CD8-positive, alpha-beta memory T cell (primary cell): ENCODE results near the gene GARIN1A. TPM values are rescaled to one million over a fixed set of nuclear protein-coding genes. Genes with fewer than 3 reads are reported as not detected.
"Not testable (repeated sequence)": the region's sequence is repeated elsewhere in the genome, so short reads cannot be mapped to it uniquely, and the experiment has no call there.

Experiments used
- CTCF ChIA-PET: fragments of 350-600 bp; sonication (Branson Sonifier 250); formaldehyde crosslinking; loops from one replicate; lab custom pipeline; 2021; ENCODE audit warnings: antibody characterized with exemption; lab: Charles Lee
- POLR2A ChIA-PET: fragments of 350-600 bp; sonication (Branson Sonifier 250); formaldehyde crosslinking; loops from one replicate; lab custom pipeline; 2021; ENCODE audit warnings: antibody characterized with exemption; lab: Charles Lee
- DNase-seq, 5 donors: peaks; one replicate each; pipeline versions ENCODE4 v3.0.0 to v3.0.0-alpha.2; 2020 to 2022; ENCODE audit warnings: mixed read lengths in 1 of 5
- H3K27ac ChIP-seq: one replicate; pipeline ENCODE4 v1.7.0; 2013; ENCODE audit warnings: low read depth, mild to moderate bottlenecking, low read length, moderate library complexity
- H3K27me3 ChIP-seq: 2 replicates; pipeline ENCODE4 v1.7.0; 2013; ENCODE audit warnings: low read length, mild to moderate bottlenecking; ENCODE audit not compliant: insufficient read depth, poor library complexity, severe bottlenecking
- H3K36me3 ChIP-seq: 2 replicates; pipeline ENCODE4 v1.7.0; 2013; ENCODE audit warnings: mild to moderate bottlenecking, low read length, moderate library complexity; ENCODE audit not compliant: insufficient read depth
- H3K4me1 ChIP-seq: 2 replicates; pipeline ENCODE4 v1.7.0; 2013; ENCODE audit warnings: mild to moderate bottlenecking, low read length, moderate library complexity; ENCODE audit not compliant: insufficient read depth
- H3K4me3 ChIP-seq: 2 replicates; pipeline ENCODE4 v1.7.0; 2013; ENCODE audit warnings: mild to moderate bottlenecking, low read length
- H3K9me3 ChIP-seq: 2 replicates; pipeline ENCODE4 v1.7.0; 2013; ENCODE audit warnings: mild to moderate bottlenecking, low read length
- H3K27ac Mint-ChIP-seq, 8 donors: one replicate each; pipeline ENCODE4 v1.8.0; 2020 to 2021; ENCODE audit warnings: mixed read lengths in 8 of 8, mild to moderate bottlenecking in 6 of 8, inconsistent platforms in 3 of 8, moderate library complexity in 3 of 8
- H3K27me3 Mint-ChIP-seq, 2 donors: one replicate each; pipeline ENCODE4 v1.8.0; 2020 to 2021; ENCODE audit warnings: mixed read lengths in 2 of 2, mild to moderate bottlenecking in 1 of 2, moderate library complexity in 1 of 2
- H3K36me3 Mint-ChIP-seq, 3 donors: one replicate each; pipeline ENCODE4 v1.8.0; 2020 to 2021; ENCODE audit warnings: mixed read lengths in 3 of 3, inconsistent platforms in 1 of 3, mild to moderate bottlenecking in 1 of 3
- H3K4me1 Mint-ChIP-seq, 3 donors: one replicate each; pipeline ENCODE4 v1.8.0; 2020 to 2021; ENCODE audit warnings: mixed read lengths in 3 of 3, inconsistent platforms in 1 of 3, mild to moderate bottlenecking in 1 of 3
- H3K4me3 Mint-ChIP-seq, 7 donors: one replicate each; pipeline ENCODE4 v1.8.0; 2020 to 2021; ENCODE audit warnings: mixed read lengths in 7 of 7, mild to moderate bottlenecking in 6 of 7, moderate library complexity in 4 of 7, inconsistent platforms in 2 of 7
- H3K9me3 Mint-ChIP-seq, 5 donors: one replicate each; pipeline ENCODE4 v1.8.0; 2020 to 2022; ENCODE audit warnings: mixed read lengths in 5 of 5, mild to moderate bottlenecking in 3 of 5, moderate library complexity in 2 of 5, inconsistent platforms in 1 of 5
- polyA plus RNA-seq: library from polyadenylated mRNA; unstranded; fragments of 300-500 nt; fragmentation: Illumina TruSeq; gene quantifications from one replicate; pipeline ENCODE4 v1.2.3, GENCODE V29; 2021
- total RNA-seq, 2 experiments: library from RNA; stranded (reverse); gene quantifications; one replicate each; pipeline ENCODE4 v1.2.3, GENCODE V29; 2021

GARIN1A gene
- total and polyA plus RNA-seq, 3 experiments from 2014 or later = 0.22 to 0.61 (median 0.37) TPM

DNA sequence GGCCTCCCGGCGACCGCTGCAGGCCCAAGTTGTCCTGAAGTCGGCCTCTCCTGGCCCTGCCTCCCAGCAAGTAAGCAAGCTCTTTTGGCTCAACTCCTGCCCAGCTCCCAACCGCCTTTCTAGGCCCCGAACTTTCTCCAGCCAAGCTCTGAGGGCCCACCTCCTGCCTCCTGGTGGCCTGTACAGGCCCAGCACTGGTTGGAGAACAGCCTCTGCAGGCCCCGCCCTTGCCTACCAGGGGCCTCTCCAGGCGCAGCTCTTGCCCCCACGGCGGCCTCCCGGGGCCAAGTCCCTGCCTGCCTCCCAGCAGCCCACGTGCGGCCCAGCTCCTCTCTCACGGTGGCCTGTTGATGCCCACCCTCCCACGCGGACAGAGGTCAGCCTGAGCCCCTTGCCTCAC is 18.9 kb upstream of the GARIN1A start:
- POLR2A ChIA-PET, CTCF ChIA-PET, H3K9me3 Mint-ChIP-seq: not testable (repeated sequence)

DNA sequence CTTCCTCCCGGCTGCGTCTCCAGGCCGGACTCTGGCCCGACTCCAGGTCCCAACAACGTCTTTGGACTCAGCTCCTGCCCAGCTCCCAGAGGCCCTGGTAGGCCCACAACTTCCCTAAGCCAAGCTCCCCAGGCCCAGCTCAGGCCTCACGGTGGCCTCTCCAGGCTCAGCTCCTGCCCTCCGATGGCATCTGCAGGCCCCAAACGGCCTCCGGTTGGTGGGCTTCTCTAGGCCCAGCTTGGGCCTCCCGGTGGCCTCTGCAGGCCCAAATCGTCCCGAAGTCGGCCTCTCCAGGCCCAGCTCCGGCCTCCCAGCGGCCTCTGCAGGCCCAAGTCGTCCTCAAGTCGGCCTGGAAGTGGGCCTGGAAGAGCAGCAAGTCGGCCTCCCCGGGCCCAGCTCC is 18.0 kb upstream of the GARIN1A start:
- H3K27ac ChIP-seq, DNase-seq, H3K36me3 ChIP-seq, H3K4me1 Mint-ChIP-seq, POLR2A ChIA-PET, H3K4me3 ChIP-seq, H3K9me3 Mint-ChIP-seq, CTCF ChIA-PET, H3K4me3 Mint-ChIP-seq, H3K9me3 ChIP-seq, H3K27me3 Mint-ChIP-seq, H3K4me1 ChIP-seq, H3K27ac Mint-ChIP-seq, H3K27me3 ChIP-seq: not testable (repeated sequence)
- H3K36me3 Mint-ChIP-seq = peaks cover 0 to 29% (median 0%) of the 10 kb centered on the region in 3 donors

More for the DNA sequence above, 18.9 kb upstream of the GARIN1A start:
- H3K4me1 Mint-ChIP-seq, H3K27me3 Mint-ChIP-seq, H3K27me3 ChIP-seq, H3K36me3 ChIP-seq, H3K27ac ChIP-seq, H3K4me3 Mint-ChIP-seq, H3K9me3 ChIP-seq, H3K27ac Mint-ChIP-seq, H3K4me1 ChIP-seq, H3K4me3 ChIP-seq, DNase-seq: not testable (repeated sequence)
- H3K36me3 Mint-ChIP-seq = peaks cover 0 to 32% (median 0%) of the 10 kb centered on the region in 3 donors

DNA sequence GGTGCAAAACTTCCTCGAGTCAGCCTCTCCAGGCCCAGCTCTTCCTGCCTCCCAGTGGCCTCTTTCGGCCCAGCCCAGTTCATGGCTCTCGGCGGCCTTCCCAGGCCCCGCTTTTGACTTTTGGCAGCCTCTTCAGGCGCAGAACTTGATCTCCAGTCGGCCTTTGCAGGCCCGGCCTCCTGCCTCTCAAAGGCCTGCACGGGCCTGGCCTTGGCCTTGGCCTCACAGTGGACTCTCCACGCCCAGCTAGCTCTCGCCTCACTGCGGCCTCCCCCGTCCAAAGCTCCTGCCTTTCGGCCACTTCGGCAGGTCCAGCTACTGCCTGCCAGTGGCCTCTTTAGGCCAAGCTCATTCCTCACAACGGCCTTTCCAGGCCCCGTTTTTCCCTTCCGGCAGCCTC is 17.6 kb upstream of the GARIN1A start:
- Mint-ChIP-seq H3K36me3 (peaks cover 0 to 29% (median 0%) of the 10 kb centered on the region in 3 donors), H3K4me3 (peak overlapping the region in 1 of 7 donors; percentile 29)
- H3K9me3 ChIP-seq, H3K27ac ChIP-seq, H3K36me3 ChIP-seq, CTCF ChIA-PET, H3K27me3 Mint-ChIP-seq, H3K4me1 Mint-ChIP-seq, H3K4me1 ChIP-seq, H3K27ac Mint-ChIP-seq, H3K4me3 ChIP-seq, H3K9me3 Mint-ChIP-seq, POLR2A ChIA-PET, H3K27me3 ChIP-seq, DNase-seq: not testable (repeated sequence)

DNA sequence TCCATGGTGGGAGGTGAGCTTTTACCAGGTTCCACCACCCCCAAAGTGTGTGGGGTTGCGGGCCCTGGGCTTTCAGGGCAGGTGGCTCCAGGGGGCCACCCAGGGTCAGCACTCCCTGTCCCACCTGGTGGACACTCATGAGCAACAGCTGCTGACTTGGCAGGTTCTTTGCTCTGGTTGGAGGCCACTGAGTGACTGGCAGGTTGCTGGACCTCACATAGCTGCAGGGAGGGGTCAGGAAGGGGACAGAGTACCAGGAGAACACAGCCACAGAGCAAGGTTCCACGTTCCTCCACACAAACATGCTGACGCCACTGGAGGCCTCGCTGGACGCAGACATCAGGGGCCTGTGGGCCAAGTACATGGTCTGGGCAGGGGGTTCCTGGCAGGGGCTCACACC is 13.7 kb upstream of the GARIN1A start:
- H3K27ac Mint-ChIP-seq, CTCF ChIA-PET, DNase-seq, H3K4me3 Mint-ChIP-seq, H3K36me3 ChIP-seq, H3K9me3 ChIP-seq, H3K4me3 ChIP-seq, H3K27me3 Mint-ChIP-seq, H3K4me1 Mint-ChIP-seq, H3K4me1 ChIP-seq, H3K27me3 ChIP-seq, POLR2A ChIA-PET, H3K27ac ChIP-seq: not testable (repeated sequence)
- peaks cover 7 to 18% (median 15%) of the 10 kb centered on the region in 3 donors for H3K36me3 Mint-ChIP-seq
- peaks cover 3 to 18% (median 15%) of the 10 kb centered on the region in 5 donors for H3K9me3 Mint-ChIP-seq

DNA sequence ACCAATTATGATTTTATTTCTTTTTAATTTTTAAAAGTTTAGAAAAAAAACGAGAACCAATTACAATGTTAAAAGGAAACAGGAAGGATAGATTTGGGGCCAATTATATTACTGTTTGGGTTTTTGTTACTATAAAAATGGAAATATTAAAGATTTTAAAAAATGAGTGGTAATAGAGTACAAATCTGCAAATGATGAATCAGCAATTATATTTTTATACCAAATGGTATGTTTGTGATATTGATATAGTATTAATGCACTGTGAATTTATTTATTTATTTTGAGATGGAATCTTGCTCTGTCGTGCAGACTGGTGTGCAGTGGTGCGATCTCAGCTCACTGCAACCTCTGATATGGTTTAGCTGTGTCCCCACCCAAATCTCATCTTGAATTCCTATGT is 11.5 kb upstream of the GARIN1A start:
- ChIA-PET CTCF (no interaction called here), POLR2A (no interaction called here)
- no peaks in the 10 kb centered on the region for H3K4me1 Mint-ChIP-seq

DNA sequence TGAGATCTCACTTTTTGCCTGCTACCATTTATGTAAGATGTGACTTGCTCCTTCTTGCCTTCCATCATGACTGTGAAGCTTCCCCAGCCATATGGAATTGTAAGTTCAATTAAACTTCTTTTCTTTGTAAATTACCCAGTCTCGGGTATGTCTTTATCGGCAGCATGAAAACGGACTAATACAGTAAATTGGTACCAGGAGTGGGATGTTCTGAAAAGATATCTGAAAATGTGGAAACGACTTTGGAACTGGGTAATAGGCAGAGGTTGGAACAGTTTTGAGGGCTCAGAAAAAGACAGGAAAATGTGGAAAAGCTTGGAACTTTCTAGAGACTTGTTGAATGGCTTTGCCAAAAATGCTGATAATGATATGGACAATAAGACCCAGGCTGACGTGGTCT is 10.6 kb upstream of the GARIN1A start:
- Histone ChIP-seq H3K36me3 (no peaks in the 10 kb centered on the region), H3K4me1 (no peaks in the 10 kb centered on the region), H3K27ac (no peak overlapping the region), H3K4me3 (no peak overlapping the region), H3K9me3 (peaks cover 8% of the 10 kb centered on the region), H3K27me3 (no peaks in the 10 kb centered on the region)
- Mint-ChIP-seq H3K4me1 (no peaks in the 10 kb centered on the region), H3K36me3 (peaks cover 7 to 15% (median 11%) of the 10 kb centered on the region in 3 donors), H3K4me3 (no peak overlapping the region), H3K27me3 (no peaks in the 10 kb centered on the region), H3K27ac (no peak overlapping the region), H3K9me3 (peaks cover 3 to 19% (median 15%) of the 10 kb centered on the region in 5 donors)
- ChIA-PET POLR2A (no interaction called here), CTCF (no interaction called here)
- DNase-seq = no peak

More for the DNA sequence above, 11.5 kb upstream of the GARIN1A start:
- Histone ChIP-seq H3K27ac (no peak overlapping the region), H3K27me3 (no peaks in the 10 kb centered on the region), H3K4me1 (no peaks in the 10 kb centered on the region), H3K9me3 (peaks cover 8% of the 10 kb centered on the region), H3K36me3 (no peaks in the 10 kb centered on the region), H3K4me3 (no peak overlapping the region)
- H3K4me3 Mint-ChIP-seq = no peak overlapping the region
- peaks cover 7 to 15% (median 11%) of the 10 kb centered on the region in 3 donors for H3K36me3 Mint-ChIP-seq
- H3K27ac Mint-ChIP-seq = no peak overlapping the region
- no peak for DNase-seq
- H3K9me3 Mint-ChIP-seq = peaks cover 3 to 19% (median 15%) of the 10 kb centered on the region in 5 donors
- no peaks in the 10 kb centered on the region for H3K27me3 Mint-ChIP-seq

DNA sequence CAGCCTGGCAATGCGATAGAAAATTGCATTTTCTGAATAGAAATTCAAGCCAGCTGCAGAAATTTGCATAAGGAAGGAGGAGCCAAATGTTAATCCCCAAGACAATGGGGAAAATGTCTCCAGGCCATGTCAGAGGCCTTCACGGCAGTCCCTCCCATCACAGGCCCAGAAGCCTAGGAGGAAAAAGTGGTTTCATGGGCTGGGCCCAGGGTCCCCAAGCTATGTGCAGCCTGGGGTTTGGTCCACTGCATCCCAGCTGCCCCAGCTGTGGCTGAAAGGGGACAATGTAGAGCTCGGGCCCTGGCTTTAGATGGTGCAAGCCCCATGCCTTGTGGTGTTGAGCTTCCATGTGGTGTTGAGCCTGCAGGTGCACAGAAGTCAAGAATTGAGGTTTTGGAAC is 10.0 kb upstream of the GARIN1A start:
- peaks cover 3 to 19% (median 15%) of the 10 kb centered on the region in 5 donors for H3K9me3 Mint-ChIP-seq
- Histone ChIP-seq H3K4me3 (no peak overlapping the region), H3K9me3 (peaks cover 8% of the 10 kb centered on the region), H3K36me3 (no peaks in the 10 kb centered on the region), H3K27ac (no peak overlapping the region), H3K4me1 (no peaks in the 10 kb centered on the region), H3K27me3 (no peaks in the 10 kb centered on the region)
- ChIA-PET POLR2A (no interaction called here), CTCF (no interaction called here)
- H3K36me3 Mint-ChIP-seq = peaks cover 7 to 15% (median 11%) of the 10 kb centered on the region in 3 donors
- H3K4me3 Mint-ChIP-seq = no peak overlapping the region
- no peak for DNase-seq
- H3K27ac Mint-ChIP-seq = no peak overlapping the region
- H3K4me1 Mint-ChIP-seq = no peaks in the 10 kb centered on the region
- H3K27me3 Mint-ChIP-seq = no peaks in the 10 kb centered on the region

DNA sequence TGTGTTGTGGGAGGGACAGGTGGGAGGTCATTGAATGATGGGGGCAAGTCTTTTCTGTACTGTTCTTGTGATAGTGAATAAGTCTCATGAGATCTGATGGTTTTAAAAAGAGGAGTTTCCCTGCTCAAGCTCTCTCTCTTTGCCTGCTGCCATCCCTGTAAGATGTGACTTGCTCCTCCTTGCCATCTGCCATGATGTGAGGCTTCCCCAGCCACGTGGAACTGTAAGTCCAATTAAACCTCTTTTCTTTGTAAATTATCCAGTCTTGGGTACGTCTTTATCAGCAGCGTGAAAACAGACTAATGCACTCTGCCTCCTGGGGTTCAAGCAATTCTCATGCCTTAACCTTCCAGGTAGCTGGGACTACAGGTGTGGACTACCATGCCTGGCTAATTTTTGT is 8.9 kb upstream of the GARIN1A start:
- H3K27me3 Mint-ChIP-seq, POLR2A ChIA-PET, CTCF ChIA-PET, H3K27me3 ChIP-seq, H3K36me3 ChIP-seq, H3K4me3 Mint-ChIP-seq, H3K4me3 ChIP-seq, H3K9me3 ChIP-seq, H3K27ac ChIP-seq, DNase-seq, H3K4me1 ChIP-seq, H3K4me1 Mint-ChIP-seq: not testable (repeated sequence)
- Mint-ChIP-seq H3K36me3 (peaks cover 7 to 15% (median 11%) of the 10 kb centered on the region in 3 donors), H3K27ac (peak overlapping the region in 1 of 8 donors; percentile 52), H3K9me3 (peaks cover 3 to 19% (median 15%) of the 10 kb centered on the region in 5 donors)

DNA sequence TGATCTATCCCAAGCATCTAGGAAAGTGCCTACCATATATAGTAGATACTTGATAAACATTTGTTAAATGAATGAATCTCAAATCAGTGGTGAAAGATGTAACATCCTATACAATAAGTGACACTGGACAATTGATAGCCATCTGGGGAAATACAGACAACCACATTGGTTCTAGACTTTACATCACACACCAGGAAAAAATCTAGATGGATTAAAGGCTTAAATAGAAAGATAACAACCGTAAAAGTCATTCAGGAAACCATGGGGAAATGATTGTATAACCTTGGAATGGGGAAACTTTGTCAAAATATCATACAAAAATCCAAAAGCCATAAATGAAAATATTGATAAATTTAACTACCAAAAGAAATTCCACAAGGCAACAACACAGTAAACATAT is 7.0 kb upstream of the GARIN1A start:
- ChIA-PET CTCF (no interaction called here), POLR2A (no interaction called here)
- no peaks in the 10 kb centered on the region for H3K27me3 Mint-ChIP-seq
- H3K9me3 Mint-ChIP-seq = peaks cover 3 to 19% (median 15%) of the 10 kb centered on the region in 5 donors
- Histone ChIP-seq H3K27me3 (no peaks in the 10 kb centered on the region), H3K9me3 (peaks cover 8% of the 10 kb centered on the region), H3K36me3 (no peaks in the 10 kb centered on the region), H3K4me3 (no peak overlapping the region), H3K27ac (no peak overlapping the region), H3K4me1 (no peaks in the 10 kb centered on the region)
- peaks cover 7 to 15% (median 11%) of the 10 kb centered on the region in 3 donors for H3K36me3 Mint-ChIP-seq
- H3K4me1 Mint-ChIP-seq = no peaks in the 10 kb centered on the region
- H3K27ac Mint-ChIP-seq = peak overlapping the region in 1 of 8 donors; percentile 18
- no peak overlapping the region for H3K4me3 Mint-ChIP-seq
- DNase-seq = no peak
